Activated naive CD8-positive, alpha-beta T cell treated with anti-CD3 and anti-CD28 coated beads, Interleukin-2, amount 50 U/mL, for 24 hours (primary cell): ENCODE data around the gene GRK2.
"Not testable (repeated sequence)": the region's sequence is repeated elsewhere in the genome, so short reads cannot be mapped to it uniquely, and the experiment has no call there.

Source experiments
- ATAC-seq: fragments of 150-1000 bp; cut with Tn5 transposase; one replicate; pipeline ENCODE4 v1.10.0; 2021
- DNase-seq: peaks from one replicate; pipeline ENCODE4 v3.0.0; 2021
- H3K27ac Mint-ChIP-seq: one replicate; pipeline ENCODE4 v1.8.0; 2021; ENCODE audit warnings: mild to moderate bottlenecking, mixed read lengths
- H3K27me3 Mint-ChIP-seq: one replicate; pipeline ENCODE4 v1.8.0; 2021; ENCODE audit warnings: mixed read lengths
- H3K36me3 Mint-ChIP-seq: one replicate; pipeline ENCODE4 v1.8.0; 2021; ENCODE audit warnings: low read depth, mixed read lengths
- H3K4me1 Mint-ChIP-seq: one replicate; pipeline ENCODE4 v1.8.0; 2021; ENCODE audit warnings: mixed read lengths
- H3K4me3 Mint-ChIP-seq: one replicate; pipeline ENCODE4 v1.8.0; 2021; ENCODE audit warnings: mild to moderate bottlenecking, moderate library complexity, mixed read lengths
- H3K9me3 Mint-ChIP-seq: one replicate; pipeline ENCODE4 v1.8.0; 2021; ENCODE audit warnings: mixed read lengths

Gene GRK2

GRCh38 chr11:67247946-67248550 is 18.2 kb upstream of the GRK2 start:
- no peak for DNase-seq
- peaks cover 38% of the 10 kb centered on the region for H3K4me1 Mint-ChIP-seq
- no peak overlapping the region for H3K27ac Mint-ChIP-seq
- H3K36me3 Mint-ChIP-seq, result peaks cover 80% of the 10 kb centered on the region
- H3K4me3 Mint-ChIP-seq, result no peak overlapping the region
- no peak for ATAC-seq
- H3K9me3 Mint-ChIP-seq, result no peaks in the 10 kb centered on the region
- H3K27me3 Mint-ChIP-seq, result no peaks in the 10 kb centered on the region

- DNase-seq (no peak), ATAC-seq (no peak)
- Mint-ChIP-seq H3K27ac (peak overlapping the region; percentile 32), H3K4me1 (peaks cover 37% of the 10 kb centered on the region), H3K4me3 (no peak overlapping the region), H3K36me3 (peaks cover 82% of the 10 kb centered on the region), H3K27me3 (no peaks in the 10 kb centered on the region), H3K9me3 (no peaks in the 10 kb centered on the region)
Measured at GRCh38 chr11:67248653-67249052, 17.6 kb upstream of the GRK2 start.

GRCh38 chr11:67250059-67251043 is 15.9 kb upstream of the GRK2 start:
- ATAC-seq (no peak), DNase-seq (no peak)
- Mint-ChIP-seq H3K4me1 (peaks cover 31% of the 10 kb centered on the region), H3K27ac (no peak overlapping the region), H3K9me3 (no peaks in the 10 kb centered on the region), H3K36me3 (peaks cover 82% of the 10 kb centered on the region), H3K27me3 (no peaks in the 10 kb centered on the region), H3K4me3 (no peak overlapping the region)

GRCh38 chr11:67251841-67252240 is 14.4 kb upstream of the GRK2 start:
- DNase-seq (no peak), ATAC-seq (no peak)
- peaks cover 80% of the 10 kb centered on the region for H3K36me3 Mint-ChIP-seq
- H3K4me3 Mint-ChIP-seq, result no peak overlapping the region
- peak overlapping the region; percentile 65 for H3K27ac Mint-ChIP-seq
- H3K4me1 Mint-ChIP-seq, result peaks cover 27% of the 10 kb centered on the region
- H3K9me3 Mint-ChIP-seq, result no peaks in the 10 kb centered on the region
- no peaks in the 10 kb centered on the region for H3K27me3 Mint-ChIP-seq

- Mint-ChIP-seq H3K27ac (peak overlapping the region; percentile 65), H3K9me3 (no peaks in the 10 kb centered on the region), H3K4me1 (peaks cover 27% of the 10 kb centered on the region), H3K36me3 (peaks cover 82% of the 10 kb centered on the region), H3K4me3 (no peak overlapping the region), H3K27me3 (no peaks in the 10 kb centered on the region)
- DNase-seq (no peak), ATAC-seq (peak; percentile 66)
Measured at GRCh38 chr11:67252831-67253239, 13.4 kb upstream of the GRK2 start.

GRCh38 chr11:67253872-67254624 is 12.2 kb upstream of the GRK2 start:
- Mint-ChIP-seq H3K9me3 (no peaks in the 10 kb centered on the region), H3K4me1 (peaks cover 29% of the 10 kb centered on the region), H3K4me3 (no peak overlapping the region), H3K27ac (peak overlapping the region; percentile 78), H3K27me3 (no peaks in the 10 kb centered on the region), H3K36me3 (peaks cover 70% of the 10 kb centered on the region)
- ATAC-seq, result peak; percentile 32
- DNase-seq, result no peak

- peak overlapping the region; percentile 78 for H3K27ac Mint-ChIP-seq
- ATAC-seq, result no peak
- H3K9me3 Mint-ChIP-seq, result no peaks in the 10 kb centered on the region
- H3K4me1 Mint-ChIP-seq, result peaks cover 25% of the 10 kb centered on the region
- peaks cover 63% of the 10 kb centered on the region for H3K36me3 Mint-ChIP-seq
- H3K27me3 Mint-ChIP-seq, result no peaks in the 10 kb centered on the region
- no peak for DNase-seq
- no peak overlapping the region for H3K4me3 Mint-ChIP-seq
Measured at GRCh38 chr11:67254798-67255197, 11.5 kb upstream of the GRK2 start.

- ATAC-seq (no peak), DNase-seq (no peak)
- Mint-ChIP-seq H3K27ac (no peak overlapping the region), H3K27me3 (no peaks in the 10 kb centered on the region), H3K4me1 (peaks cover 25% of the 10 kb centered on the region), H3K36me3 (peaks cover 61% of the 10 kb centered on the region), H3K4me3 (no peak overlapping the region), H3K9me3 (no peaks in the 10 kb centered on the region)
Measured at GRCh38 chr11:67255353-67255752, 10.9 kb upstream of the GRK2 start.

GRCh38 chr11:67255864-67256263 is 10.4 kb upstream of the GRK2 start:
- ATAC-seq (no peak), DNase-seq (no peak)
- H3K27ac Mint-ChIP-seq, result no peak overlapping the region
- H3K36me3 Mint-ChIP-seq, result peaks cover 57% of the 10 kb centered on the region
- no peak overlapping the region for H3K4me3 Mint-ChIP-seq
- H3K9me3 Mint-ChIP-seq, result no peaks in the 10 kb centered on the region
- H3K4me1 Mint-ChIP-seq, result peaks cover 26% of the 10 kb centered on the region
- H3K27me3 Mint-ChIP-seq, result no peaks in the 10 kb centered on the region

GRCh38 chr11:67256477-67257135 is 9.7 kb upstream of the GRK2 start:
- Mint-ChIP-seq H3K4me3 (no peak overlapping the region), H3K27me3 (no peaks in the 10 kb centered on the region), H3K36me3 (peaks cover 50% of the 10 kb centered on the region), H3K4me1 (peaks cover 23% of the 10 kb centered on the region), H3K9me3 (no peaks in the 10 kb centered on the region), H3K27ac (peak overlapping the region; percentile 19)
- DNase-seq (no peak), ATAC-seq (no peak)

GRCh38 chr11:67260406-67260805 is 5.9 kb upstream of the GRK2 start:
- peaks cover 18% of the 10 kb centered on the region for H3K36me3 Mint-ChIP-seq

GRCh38 chr11:67260885-67261639 is 5.2 kb upstream of the GRK2 start:
- Mint-ChIP-seq H3K4me1 (peaks cover 53% of the 10 kb centered on the region), H3K4me3 (peak overlapping the region; percentile 40), H3K36me3 (peaks cover 12% of the 10 kb centered on the region)
- not testable (repeated sequence) for H3K27ac Mint-ChIP-seq, ATAC-seq, H3K27me3 Mint-ChIP-seq, H3K9me3 Mint-ChIP-seq
- peak; percentile 72 for DNase-seq

More at GRCh38 chr11:67260406-67260805, 5.9 kb upstream of the GRK2 start:
- Mint-ChIP-seq H3K4me3 (peak overlapping the region; percentile 40), H3K27me3 (peaks cover 2% of the 10 kb centered on the region), H3K9me3 (no peaks in the 10 kb centered on the region), H3K27ac (no peak overlapping the region), H3K4me1 (peaks cover 47% of the 10 kb centered on the region)
- ATAC-seq, result no peak
- DNase-seq, result no peak

- H3K36me3 Mint-ChIP-seq, result peaks cover 9% of the 10 kb centered on the region
- no peak for DNase-seq
- ATAC-seq, result no peak
- H3K27me3 Mint-ChIP-seq, result peaks cover 2% of the 10 kb centered on the region
- no peak overlapping the region for H3K27ac Mint-ChIP-seq
- H3K4me3 Mint-ChIP-seq, result peak overlapping the region; percentile 49
- no peaks in the 10 kb centered on the region for H3K9me3 Mint-ChIP-seq
- peaks cover 54% of the 10 kb centered on the region for H3K4me1 Mint-ChIP-seq
Measured at GRCh38 chr11:67261640-67261945, 4.7 kb upstream of the GRK2 start.
